GM11168 (cell line): ENCODE results near the gene MROH7.

Source experiments
- in situ Hi-C: fragments of 300-500 bp; cut with MboI; formaldehyde crosslinking; loops from one replicate; pipeline ENCODE4 v1.12.0; 2022; ENCODE audit warnings: low sequenced_read_pairs; ENCODE audit not compliant: unreplicated experiment

The MROH7 gene

DNA sequence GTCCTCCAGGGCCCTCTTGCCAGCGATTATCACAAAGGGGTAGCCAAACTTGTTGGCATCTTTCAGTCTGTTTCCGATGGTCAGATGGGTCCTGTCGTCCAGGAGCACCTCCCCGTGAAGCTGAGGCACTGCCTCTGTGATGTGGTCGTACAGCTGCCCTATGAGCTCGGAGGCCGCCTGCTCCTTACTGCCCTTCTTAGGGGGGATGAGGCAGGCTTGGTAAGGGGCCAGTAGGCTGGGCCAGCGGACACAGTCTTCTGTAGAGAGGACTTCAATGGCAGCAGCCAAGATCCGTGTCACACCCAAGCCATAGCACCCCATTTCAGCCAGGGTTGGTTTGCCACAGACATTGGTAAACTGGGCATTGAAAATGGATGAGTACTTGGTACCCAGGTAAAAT is 116.2 kb downstream of the MROH7 start:
- in situ Hi-C loops, result no loop called here

DNA sequence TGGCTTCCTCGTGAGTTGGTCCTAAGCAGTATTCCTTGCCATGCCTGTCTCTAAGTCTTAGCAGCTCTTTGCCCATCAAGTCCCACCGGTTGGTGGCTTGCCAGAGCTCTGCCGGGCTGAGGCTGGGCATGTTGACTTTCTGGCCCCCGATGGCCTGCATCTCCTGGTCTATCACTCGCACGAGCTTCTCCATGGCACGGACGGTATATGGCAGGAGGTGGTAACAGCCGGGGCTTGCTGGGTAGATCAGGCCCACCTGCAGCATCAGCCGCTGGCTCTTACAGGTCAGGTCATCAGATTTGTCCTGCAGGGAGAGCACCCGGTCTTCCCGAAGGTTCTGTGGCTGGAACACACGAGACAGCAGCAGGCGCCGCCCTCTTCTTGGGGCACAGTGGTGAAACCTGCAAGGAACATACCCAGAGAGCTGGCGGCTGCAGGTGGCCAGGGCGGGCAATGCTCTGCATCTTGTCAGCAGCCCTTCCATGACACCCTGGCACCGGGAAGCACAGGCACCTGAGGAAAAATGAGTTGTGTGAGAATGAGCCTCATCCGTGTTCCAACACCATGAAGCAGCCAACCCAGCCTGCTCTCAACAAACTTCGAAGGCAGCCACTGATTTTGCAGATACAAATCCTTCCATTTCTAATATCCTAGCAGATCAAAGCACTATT is 117.2 kb downstream of the MROH7 start:
- in situ Hi-C loops, result no loop called here
